Measurements from ENCODE around the gene PTPN3.
"Not testable (repeated sequence)": the region's sequence is repeated elsewhere in the genome, so short reads cannot be mapped to it uniquely, and the experiment has no call there.

Gene PTPN3, protein sequence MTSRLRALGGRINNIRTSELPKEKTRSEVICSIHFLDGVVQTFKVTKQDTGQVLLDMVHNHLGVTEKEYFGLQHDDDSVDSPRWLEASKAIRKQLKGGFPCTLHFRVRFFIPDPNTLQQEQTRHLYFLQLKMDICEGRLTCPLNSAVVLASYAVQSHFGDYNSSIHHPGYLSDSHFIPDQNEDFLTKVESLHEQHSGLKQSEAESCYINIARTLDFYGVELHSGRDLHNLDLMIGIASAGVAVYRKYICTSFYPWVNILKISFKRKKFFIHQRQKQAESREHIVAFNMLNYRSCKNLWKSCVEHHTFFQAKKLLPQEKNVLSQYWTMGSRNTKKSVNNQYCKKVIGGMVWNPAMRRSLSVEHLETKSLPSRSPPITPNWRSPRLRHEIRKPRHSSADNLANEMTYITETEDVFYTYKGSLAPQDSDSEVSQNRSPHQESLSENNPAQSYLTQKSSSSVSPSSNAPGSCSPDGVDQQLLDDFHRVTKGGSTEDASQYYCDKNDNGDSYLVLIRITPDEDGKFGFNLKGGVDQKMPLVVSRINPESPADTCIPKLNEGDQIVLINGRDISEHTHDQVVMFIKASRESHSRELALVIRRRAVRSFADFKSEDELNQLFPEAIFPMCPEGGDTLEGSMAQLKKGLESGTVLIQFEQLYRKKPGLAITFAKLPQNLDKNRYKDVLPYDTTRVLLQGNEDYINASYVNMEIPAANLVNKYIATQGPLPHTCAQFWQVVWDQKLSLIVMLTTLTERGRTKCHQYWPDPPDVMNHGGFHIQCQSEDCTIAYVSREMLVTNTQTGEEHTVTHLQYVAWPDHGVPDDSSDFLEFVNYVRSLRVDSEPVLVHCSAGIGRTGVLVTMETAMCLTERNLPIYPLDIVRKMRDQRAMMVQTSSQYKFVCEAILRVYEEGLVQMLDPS

DNA sequence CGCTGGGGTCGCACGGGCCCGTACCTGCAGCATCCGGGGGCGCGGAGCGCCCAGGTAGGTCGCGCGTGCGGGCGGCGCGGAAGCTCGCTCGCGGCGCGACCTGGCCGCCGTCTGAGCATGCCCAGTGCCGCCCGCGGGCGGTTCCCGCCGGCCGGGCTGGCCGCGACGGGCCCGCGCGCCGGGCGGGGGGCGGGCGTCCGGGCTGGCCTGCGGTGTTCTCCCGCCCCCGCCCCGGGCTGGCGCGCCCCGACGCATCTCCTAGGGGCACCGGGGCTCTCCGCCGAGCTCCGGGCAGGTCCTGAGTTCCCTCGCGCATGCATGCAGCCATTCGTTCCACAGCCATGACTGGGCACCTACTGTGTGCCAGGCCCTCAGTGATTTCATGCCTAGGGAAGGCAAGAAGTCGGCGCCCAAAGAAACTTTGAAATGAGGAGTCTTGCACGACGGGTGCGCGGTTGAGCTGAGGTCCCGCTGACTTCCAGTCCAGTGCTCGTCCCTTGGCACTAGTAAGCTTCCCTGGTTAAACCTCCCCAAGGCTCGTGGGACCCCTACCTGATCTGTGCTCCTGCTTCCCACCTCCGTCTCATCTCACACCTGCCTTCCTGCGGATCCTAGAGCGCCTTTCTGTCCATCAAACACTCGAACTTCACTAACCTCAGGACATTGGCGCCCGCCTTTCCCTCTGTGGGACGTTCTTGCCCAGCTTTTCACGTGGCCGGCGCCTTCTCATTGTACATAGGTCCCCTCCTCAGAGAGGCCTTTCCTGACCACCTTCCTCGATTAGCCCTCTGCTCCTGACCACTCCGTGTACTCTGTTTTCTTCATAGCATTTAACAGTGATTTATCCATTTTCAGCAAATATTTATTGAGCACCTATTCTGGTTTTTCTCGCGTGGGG, at the start of gene PTPN3:
PTPN3 (minus strand) TSS at position 113 of the 898 bp plus-strand sequence. CDS start 34,873 bp downstream, outside the sequence.
- no peak for DNase-seq

DNA sequence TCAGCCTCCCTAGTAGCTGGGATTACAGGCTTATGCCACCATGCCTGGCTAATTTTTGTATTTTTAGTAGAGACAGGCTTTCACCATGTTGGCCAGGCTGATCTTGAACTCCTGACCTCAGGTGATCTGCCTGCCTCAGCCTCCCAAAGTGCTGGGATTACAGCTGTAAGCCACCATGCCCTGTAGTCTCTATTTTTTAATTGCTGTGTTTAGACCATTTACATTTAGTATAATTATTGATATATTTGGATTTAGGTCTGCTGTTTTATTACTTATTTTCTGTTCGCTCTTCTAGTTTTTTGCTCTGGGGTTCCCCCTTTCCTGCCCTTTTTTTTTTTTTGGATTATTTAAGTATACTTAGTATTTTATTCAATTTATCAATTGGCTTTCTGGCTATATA, 46.8 kb upstream of the PTPN3 start:
- DNase-seq; in situ Hi-C loops (cut with MboI; ENCODE audit: low pct_unique_long_range_greater_than_20kb, low sequenced_read_pairs): not testable (repeated sequence)

More for the DNA sequence above, at the start of gene PTPN3:
- in situ Hi-C loops (cut with MboI; ENCODE audit: low pct_unique_long_range_greater_than_20kb, low sequenced_read_pairs): no loop called here

DNA sequence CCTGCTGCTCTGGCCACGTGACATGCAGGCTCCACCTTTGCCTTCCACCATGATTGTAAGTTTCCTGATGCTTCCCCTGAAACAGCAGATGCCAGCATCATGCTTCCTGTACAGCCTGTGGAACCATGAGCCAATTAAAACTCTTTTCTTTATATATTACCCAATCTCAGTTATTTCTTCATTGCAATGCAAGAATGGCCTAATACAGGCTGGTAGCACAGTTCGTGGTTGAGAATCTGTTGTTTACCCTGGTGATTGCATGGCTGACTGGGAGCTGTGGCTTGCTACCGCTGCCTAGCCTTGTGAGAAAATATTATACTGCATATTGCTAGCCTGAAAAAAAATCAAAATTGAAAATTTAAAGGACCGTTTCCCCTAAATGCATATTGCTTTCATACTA, 44.8 kb upstream of the PTPN3 start:
- in situ Hi-C loops (cut with MboI; ENCODE audit: low pct_unique_long_range_greater_than_20kb, low sequenced_read_pairs): no loop called here
- no peak for DNase-seq

DNA sequence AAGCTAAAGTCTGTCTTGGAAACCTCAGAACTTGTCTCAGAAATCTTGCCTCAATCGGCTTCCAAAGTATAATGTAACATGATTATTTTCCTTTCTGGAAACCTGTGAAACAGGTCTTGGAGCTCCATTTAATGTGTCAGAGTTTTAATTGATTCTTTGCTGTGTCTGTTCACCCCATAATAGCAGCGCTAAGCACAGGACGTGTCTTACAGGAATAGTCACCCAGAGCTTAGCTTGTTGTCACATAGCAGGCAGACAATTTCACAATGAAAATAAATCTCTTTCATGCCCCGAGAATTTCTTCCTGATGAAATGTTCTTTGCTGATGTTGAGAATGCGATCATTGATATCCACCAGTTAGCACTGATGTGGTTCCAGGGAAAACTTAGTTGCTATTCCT, 40.2 kb upstream of the PTPN3 start:
- in situ Hi-C loops (cut with MboI; ENCODE audit: low pct_unique_long_range_greater_than_20kb, low sequenced_read_pairs): no loop called here
- no peak for DNase-seq

DNA sequence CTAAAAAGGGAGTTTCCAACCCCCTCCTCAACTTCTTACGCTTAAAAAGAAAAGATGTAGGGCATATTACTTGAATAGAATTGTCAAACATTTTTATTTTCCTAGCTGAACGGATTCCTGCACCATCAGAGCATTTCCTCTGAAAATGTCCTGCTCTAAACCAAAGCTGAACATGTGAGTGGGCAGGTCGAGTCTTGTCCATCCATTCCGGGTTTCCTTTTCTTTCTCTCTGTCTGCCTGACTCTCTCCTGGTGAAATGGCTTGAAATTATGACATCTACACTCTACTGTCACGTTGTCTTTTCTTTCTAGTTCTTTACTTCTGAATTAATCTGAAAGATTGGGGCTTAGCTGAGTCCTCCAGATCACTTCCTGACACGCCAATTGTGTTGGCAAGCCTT, 39.2 kb upstream of the PTPN3 start:
- in situ Hi-C loops (cut with MboI; ENCODE audit: low pct_unique_long_range_greater_than_20kb, low sequenced_read_pairs): no loop called here
- no peak for DNase-seq

DNA sequence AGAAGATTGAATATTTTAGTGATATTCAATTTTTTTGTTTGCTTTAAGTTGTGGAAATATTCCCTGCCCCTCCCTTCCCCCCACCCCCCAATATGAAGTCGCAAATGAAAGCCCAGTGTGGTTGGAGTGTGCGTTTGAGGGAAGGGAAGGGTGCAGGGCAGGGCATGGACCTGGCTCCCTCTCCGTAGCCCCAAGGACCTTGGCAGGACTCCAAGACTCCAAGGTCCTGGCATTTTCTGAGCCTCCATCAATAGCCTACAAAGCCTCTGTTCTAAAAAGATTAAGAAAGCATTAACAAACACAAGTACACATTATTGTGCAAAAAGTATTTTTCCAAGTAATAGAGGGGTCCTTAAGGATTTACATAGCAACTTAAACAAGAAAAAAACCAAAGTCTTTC, 38.8 kb upstream of the PTPN3 start:
- in situ Hi-C loops (cut with MboI; ENCODE audit: low pct_unique_long_range_greater_than_20kb, low sequenced_read_pairs): no loop called here
- DNase-seq: no peak

DNA sequence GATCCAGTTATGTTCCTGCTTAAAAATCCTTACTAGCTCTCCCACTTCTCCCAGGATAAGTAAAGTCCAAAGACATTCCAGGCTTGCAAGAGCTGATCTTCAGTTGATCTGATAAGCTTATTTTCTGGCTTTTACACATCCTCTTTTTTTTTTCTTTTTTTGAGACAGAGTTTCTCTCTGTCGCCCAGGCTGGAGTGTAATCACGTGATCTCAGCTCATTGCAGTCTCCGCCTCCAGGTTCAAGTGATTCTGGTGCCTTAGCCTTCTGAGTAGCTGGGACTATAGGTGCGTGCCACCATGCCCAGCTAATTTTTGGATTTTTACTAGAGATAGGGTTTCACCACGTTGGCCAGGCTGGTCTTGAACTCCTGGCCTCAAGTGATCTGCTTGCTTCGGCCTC, 37.3 kb upstream of the PTPN3 start:
- in situ Hi-C loops (cut with MboI; ENCODE audit: low pct_unique_long_range_greater_than_20kb, low sequenced_read_pairs): no loop called here
- DNase-seq: no peak

DNA sequence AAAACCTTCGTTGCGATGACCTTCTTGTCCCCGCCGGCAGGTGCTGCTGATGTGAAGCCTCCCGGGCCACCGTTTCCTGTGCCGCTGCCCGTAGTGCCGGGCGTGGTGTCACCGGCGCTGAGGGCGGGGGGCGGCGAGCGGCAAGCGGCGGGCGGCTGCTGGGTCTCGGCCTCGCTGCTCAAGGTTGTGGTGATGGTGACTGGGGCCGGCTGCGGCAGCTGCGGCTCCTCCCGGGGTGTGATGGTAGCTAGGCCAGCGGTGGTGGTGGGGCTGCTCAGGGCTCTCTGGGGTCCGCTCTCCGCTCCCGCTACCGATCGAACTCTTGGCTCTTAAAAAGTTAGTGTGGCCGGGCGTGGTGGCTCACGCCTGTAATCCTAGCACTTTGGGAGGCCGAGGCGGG, 36.0 kb upstream of the PTPN3 start:
- in situ Hi-C loops (cut with MboI; ENCODE audit: low pct_unique_long_range_greater_than_20kb, low sequenced_read_pairs): no loop called here

DNA sequence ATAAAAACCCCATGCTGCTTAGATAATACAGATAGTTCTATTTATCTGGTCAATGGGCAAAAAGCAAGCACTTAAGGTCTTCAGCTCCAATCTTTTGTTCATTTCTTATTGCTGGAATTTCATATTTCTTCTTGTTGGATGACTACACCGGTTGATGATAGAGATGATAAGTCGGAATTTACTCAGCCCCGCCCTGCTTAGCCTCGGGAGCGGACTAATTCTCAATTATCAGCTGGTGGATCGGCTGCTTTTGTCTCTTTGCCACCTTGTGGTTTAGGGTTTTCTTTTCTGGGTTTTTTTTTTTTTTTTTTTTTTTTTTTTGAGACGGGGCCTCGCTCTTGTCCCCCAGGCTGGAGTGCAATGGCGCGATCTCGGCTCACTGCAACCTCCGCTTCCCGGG, 34.5 kb upstream of the PTPN3 start:
- in situ Hi-C loops (cut with MboI; ENCODE audit: low pct_unique_long_range_greater_than_20kb, low sequenced_read_pairs); DNase-seq: not testable (repeated sequence)

More for the DNA sequence above, 36.0 kb upstream of the PTPN3 start:
- no peak for DNase-seq

DNA sequence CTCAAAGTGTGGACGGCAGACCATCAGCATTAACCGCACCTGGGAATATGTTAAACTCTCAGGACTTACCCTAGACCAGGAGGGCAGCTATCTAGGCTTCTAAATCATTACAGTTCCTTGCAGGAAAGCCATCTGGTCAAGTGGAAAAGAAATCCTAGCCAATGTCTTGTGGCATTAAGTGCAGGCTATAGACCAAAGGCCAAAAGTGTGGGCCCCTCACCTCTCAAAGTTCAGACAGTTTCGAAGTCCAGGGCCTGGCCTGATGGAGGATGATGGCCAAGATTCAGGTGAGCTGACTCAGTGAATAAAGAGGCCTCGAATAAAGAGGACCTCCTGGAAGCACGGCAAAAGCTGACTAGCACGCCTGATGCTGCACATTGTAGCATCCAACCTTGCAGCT, 24.0 kb upstream of the PTPN3 start:
- no peak for DNase-seq
- in situ Hi-C loops (cut with MboI; ENCODE audit: low pct_unique_long_range_greater_than_20kb, low sequenced_read_pairs): no loop called here

DNA sequence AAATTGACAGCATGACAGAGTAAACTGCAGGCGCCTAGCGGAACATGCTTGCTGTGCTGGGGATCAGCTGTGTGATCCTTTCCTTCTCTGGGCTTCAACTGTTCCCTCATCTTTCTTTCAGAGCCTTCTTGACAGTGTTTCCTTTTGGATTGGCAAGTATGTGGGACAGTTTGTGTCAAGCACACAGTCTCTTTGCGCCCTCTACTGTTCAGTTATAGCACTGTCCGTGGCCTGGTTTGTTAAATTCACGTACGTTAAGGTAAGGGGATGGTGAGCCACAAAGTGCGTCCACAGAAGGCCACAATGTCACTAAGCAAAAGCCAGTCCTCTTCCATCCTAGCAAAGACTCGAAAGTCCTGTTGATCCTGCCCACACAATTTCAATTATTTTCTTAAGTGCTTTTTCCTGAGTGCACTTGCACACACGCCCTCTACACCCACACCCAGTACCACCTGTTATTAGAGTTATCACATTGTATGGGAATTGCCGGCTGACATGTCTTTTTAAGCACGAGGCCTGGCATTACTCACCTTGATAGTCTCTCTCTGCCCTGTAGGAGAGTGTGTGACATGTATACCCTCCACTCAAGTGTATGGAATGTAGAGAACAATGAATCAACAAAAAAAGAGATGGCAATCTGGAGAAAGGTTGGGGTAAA, 22.5 kb upstream of the PTPN3 start:
- in situ Hi-C loops (cut with MboI; ENCODE audit: low pct_unique_long_range_greater_than_20kb, low sequenced_read_pairs): no loop called here
- DNase-seq: peak; percentile 74

DNA sequence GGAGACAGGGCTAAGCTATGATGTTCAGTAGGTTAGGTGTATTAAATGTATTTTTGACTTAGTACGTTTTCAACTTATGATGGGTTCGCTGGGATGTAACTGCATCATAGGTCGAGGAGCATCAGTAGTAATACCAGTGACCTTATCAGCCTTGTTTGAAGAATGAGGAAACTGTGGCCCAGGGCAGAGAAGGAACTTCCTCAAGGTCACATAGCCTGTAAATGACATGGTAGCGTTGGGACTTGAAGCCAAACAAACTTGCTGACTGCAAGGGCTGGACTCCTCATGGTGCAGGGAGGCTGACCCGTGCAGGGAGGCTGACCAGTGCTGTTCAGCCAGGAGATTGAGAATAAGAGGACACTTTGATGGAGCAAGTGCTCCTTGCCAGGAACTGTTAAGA, 21.3 kb upstream of the PTPN3 start:
- in situ Hi-C loops (cut with MboI; ENCODE audit: low pct_unique_long_range_greater_than_20kb, low sequenced_read_pairs): no loop called here

DNA sequence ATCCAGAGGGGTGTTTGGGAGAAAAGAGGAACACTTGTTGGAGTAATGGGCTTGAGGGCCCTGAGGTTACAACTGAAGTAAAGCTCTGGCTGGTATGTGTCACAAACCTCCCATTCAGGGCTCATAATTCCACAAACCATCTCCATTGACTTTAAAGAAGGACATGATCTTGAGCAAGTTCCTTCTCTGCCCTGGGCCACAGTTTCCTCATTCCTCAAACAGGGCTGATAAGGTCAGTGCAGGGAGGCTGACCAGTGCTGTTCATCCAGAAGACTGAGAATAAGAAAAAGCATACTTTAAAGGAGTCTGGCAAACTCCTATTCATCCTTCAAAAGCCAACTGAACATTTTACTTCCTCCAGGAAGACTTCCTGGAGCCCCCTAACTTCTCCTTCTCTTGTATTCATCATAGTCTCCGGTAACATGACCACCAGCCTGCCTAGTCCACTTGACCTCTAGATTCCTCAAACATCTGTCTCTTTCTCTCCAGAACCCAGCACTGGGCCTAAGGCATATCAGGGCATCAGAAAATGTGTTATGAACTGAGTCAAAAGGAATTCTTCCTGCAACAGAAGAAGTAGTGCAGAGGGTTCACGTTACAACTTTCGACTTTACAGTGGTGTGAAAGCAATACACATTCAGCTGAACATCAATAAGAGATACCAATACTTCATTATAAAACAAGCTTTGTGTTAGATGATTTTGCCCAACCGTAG, 20.7 kb upstream of the PTPN3 start:
- in situ Hi-C loops (cut with MboI; ENCODE audit: low pct_unique_long_range_greater_than_20kb, low sequenced_read_pairs): no loop called here

More for the DNA sequence above, 21.3 kb upstream of the PTPN3 start:
- peak; percentile 18 for DNase-seq

DNA sequence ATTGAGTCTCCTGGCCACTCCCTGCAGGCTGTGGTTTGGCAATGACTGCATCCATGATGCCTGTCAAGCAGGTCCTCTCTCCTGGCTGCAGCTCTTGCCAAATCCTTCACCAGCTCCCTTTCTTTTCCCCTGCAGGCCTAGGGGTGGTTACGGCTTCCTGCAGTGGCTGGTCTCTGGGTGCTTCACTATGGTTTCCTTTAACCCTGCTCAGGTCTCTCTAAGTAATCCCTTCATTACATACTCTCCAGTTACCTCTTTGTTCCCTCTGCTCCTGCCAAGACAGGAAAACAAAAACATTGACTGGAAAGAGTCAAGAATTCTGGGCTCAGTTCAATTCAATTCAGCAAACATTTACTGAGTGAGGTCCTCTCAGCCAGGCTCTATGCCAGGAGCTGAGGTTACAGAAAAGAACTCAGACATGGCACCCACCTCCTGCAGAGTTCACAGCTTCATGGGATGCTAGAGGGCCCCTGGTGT, 19.8 kb upstream of the PTPN3 start:
- DNase-seq: no peak
- in situ Hi-C loops (cut with MboI; ENCODE audit: low pct_unique_long_range_greater_than_20kb, low sequenced_read_pairs): no loop called here

More for the DNA sequence above, 20.7 kb upstream of the PTPN3 start:
- DNase-seq: no peak

DNA sequence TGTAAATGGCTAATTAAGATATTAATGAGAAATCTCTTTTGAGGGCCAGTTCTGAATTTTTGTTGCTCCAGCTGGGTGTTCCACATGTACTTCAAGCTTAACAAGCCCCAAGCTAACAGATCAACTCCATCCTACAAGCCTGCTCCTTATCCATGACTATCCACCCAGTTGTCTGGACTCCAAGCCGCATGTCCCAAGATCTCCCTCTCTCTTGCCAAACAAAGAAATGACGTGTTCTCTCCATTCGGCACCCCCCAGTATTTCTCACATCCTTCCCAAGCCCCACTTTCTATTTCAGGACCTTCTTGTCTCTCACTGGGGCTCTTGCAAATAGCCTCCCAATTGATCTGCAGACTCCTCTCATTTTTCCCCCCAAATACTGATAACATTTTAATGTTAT, 15.8 kb upstream of the PTPN3 start:
- DNase-seq: no peak
- in situ Hi-C loops (cut with MboI; ENCODE audit: low pct_unique_long_range_greater_than_20kb, low sequenced_read_pairs): no loop called here

DNA sequence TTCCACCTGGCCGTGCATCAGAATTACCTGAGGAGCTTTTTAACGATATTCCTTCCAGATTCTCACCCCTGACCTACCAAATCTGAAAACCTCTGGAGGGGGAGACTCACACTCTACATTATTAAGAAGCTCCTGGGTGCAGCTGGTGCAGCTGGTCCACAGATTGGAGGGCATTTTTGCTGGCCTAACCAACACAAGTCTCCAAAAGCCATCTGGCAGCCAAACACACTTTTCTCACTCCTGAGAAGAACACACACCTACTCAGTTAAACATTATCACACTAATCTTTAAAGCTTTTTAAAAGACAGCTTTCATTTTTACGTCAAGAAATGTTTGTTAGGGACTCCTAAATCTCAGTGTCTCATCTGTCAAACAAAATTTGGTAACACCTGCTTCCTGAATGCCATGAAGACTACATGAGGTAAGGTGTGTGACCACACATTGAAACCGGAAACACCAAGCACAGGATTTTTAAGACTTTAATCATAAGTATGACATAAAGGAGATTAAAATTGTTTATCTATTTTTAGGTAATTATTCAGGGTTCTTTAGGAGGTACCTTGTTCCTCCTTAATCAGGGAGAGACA, 14.2 kb upstream of the PTPN3 start:
- in situ Hi-C loops (cut with MboI; ENCODE audit: low pct_unique_long_range_greater_than_20kb, low sequenced_read_pairs): no loop called here
- no peak for DNase-seq

DNA sequence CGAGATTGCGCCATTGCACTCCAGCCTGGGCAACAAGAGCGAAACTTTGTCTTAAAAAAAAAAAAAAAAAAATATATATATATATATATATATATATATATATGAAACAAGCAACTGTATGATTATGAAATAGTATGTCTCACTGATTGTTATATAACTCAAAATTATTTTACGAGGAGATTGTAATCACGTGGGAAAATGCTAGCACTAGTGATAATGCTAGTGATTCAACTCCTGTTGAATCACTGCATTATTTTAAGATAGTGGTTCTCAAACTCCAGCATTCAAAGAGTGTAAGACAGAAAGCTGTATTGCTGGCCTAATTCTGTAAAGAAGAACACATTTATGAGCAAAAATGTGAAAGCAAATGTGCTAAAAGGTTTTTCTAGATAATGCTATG, 12.4 kb upstream of the PTPN3 start:
- in situ Hi-C loops (cut with MboI; ENCODE audit: low pct_unique_long_range_greater_than_20kb, low sequenced_read_pairs): no loop called here
- no peak for DNase-seq

DNA sequence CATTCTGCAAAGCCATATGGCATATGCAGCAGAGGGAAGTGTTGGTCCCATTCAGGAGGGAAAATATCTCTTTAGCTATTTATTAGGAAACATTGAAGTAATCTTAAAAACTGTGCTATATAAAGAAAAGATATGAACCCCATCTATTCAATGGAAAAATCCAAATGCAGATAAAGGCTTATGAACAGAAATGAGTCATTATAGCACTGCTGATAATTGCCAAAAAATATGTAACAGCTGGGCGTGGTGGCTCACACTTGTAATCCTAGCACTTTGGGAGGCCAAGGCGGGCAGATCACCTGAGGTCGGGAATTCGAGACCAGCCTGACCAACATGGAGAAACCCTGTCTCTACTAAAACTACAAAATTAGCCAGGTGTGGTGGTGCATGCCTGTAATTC, 11.9 kb upstream of the PTPN3 start:
- in situ Hi-C loops (cut with MboI; ENCODE audit: low pct_unique_long_range_greater_than_20kb, low sequenced_read_pairs); DNase-seq: not testable (repeated sequence)

Measured in KBM-7 (cell line).